PFSK-1 (cell line): ENCODE measurements around the gene SKI.

Experiments
- FOXP2 ChIP-seq: optimal IDR thresholded peaks from 2 replicates; pipeline ENCODE3; 2011; ENCODE audit warnings: borderline replicate concordance, control low read depth, inconsistent platforms; ENCODE audit not compliant: insufficient read depth; ENCODE audit errors: extremely low read length, extremely low read depth
- POLR2AphosphoS5 ChIP-seq: IDR thresholded peaks from 2 replicates; pipeline ENCODE4 v1.6.1; 2012; ENCODE audit warnings: low read depth, mild to moderate bottlenecking, control low read depth, low read length, moderate library complexity
- SIN3A ChIP-seq: IDR thresholded peaks from 2 replicates; pipeline ENCODE4 v1.6.1; 2012; ENCODE audit warnings: mild to moderate bottlenecking, low read length, moderate library complexity, borderline replicate concordance; ENCODE audit not compliant: insufficient read depth
- TAF1 ChIP-seq: IDR thresholded peaks from 2 replicates; pipeline ENCODE4 v1.6.1; 2012; ENCODE audit warnings: low read length, control low read depth, borderline replicate concordance; ENCODE audit not compliant: insufficient read depth
- TF ChIP-seq, protein P1 (sequence below), 2 experiments: IDR thresholded peaks; 2 replicates each; pipeline versions ENCODE4 v1.6.1 to v1.8.0; 2011 to 2012; ENCODE audit warnings: low read depth in 2 of 2, low read length in 2 of 2, control low read depth in 1 of 2, inconsistent platforms in 1 of 2, mild to moderate bottlenecking in 1 of 2, moderate library complexity in 1 of 2; ENCODE audit not compliant: insufficient read depth in 1 of 2

The SKI gene

DNA sequence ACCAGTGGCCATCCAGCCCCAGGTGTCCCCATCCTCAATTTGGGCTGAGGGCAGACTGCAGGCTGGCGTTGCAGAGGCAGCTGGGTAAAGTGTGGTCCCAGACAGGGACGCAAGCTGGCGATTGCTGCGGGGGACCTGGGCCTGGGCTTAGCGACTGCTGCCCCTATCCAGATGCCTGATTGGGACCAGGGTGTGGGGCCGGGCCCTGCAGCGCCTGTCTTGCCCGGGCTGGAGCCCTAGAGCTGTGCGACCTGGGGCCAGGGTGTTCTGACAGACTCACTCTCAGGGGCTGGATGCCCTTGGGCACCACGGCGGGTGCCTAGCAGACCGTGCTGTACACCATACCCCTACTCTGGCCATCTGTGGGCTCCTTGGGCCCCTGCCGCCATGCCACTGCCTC lies 17.3 kb upstream of the SKI start:
- no peak for TF ChIP-seq SIN3A
- TF ChIP-seq POLR2AphosphoS5: no peak
- TF ChIP-seq, protein P1, sequence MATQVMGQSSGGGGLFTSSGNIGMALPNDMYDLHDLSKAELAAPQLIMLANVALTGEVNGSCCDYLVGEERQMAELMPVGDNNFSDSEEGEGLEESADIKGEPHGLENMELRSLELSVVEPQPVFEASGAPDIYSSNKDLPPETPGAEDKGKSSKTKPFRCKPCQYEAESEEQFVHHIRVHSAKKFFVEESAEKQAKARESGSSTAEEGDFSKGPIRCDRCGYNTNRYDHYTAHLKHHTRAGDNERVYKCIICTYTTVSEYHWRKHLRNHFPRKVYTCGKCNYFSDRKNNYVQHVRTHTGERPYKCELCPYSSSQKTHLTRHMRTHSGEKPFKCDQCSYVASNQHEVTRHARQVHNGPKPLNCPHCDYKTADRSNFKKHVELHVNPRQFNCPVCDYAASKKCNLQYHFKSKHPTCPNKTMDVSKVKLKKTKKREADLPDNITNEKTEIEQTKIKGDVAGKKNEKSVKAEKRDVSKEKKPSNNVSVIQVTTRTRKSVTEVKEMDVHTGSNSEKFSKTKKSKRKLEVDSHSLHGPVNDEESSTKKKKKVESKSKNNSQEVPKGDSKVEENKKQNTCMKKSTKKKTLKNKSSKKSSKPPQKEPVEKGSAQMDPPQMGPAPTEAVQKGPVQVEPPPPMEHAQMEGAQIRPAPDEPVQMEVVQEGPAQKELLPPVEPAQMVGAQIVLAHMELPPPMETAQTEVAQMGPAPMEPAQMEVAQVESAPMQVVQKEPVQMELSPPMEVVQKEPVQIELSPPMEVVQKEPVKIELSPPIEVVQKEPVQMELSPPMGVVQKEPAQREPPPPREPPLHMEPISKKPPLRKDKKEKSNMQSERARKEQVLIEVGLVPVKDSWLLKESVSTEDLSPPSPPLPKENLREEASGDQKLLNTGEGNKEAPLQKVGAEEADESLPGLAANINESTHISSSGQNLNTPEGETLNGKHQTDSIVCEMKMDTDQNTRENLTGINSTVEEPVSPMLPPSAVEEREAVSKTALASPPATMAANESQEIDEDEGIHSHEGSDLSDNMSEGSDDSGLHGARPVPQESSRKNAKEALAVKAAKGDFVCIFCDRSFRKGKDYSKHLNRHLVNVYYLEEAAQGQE (IDR thresholded peaks at IDR 0.05; ENCODE audit: insufficient read depth in 1 of 2, low read depth in 2 of 2, low read length in 2 of 2): no peak
- no peak for TF ChIP-seq FOXP2
- no peak for TF ChIP-seq TAF1

DNA sequence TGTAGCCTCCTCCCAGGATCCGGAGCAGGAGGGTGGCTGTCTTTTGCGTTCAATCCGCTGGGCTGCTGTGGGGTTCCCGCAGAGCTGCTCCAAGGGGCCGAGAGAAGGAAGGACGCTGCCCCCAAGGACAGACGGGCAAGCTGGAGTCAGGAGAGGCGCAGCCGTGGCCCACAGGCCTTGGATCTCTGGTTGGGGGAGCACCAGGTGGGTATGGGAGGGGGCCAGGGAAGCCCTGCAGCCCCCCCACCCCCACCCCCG lies 15.9 kb upstream of the SKI start:
- TF ChIP-seq TAF1: no peak
- no peak for TF ChIP-seq POLR2AphosphoS5
- no peak for TF ChIP-seq SIN3A
- TF ChIP-seq, protein P1 (IDR thresholded peaks at IDR 0.05; ENCODE audit: insufficient read depth in 1 of 2, low read depth in 2 of 2, low read length in 2 of 2): no peak
- TF ChIP-seq FOXP2: no peak

DNA sequence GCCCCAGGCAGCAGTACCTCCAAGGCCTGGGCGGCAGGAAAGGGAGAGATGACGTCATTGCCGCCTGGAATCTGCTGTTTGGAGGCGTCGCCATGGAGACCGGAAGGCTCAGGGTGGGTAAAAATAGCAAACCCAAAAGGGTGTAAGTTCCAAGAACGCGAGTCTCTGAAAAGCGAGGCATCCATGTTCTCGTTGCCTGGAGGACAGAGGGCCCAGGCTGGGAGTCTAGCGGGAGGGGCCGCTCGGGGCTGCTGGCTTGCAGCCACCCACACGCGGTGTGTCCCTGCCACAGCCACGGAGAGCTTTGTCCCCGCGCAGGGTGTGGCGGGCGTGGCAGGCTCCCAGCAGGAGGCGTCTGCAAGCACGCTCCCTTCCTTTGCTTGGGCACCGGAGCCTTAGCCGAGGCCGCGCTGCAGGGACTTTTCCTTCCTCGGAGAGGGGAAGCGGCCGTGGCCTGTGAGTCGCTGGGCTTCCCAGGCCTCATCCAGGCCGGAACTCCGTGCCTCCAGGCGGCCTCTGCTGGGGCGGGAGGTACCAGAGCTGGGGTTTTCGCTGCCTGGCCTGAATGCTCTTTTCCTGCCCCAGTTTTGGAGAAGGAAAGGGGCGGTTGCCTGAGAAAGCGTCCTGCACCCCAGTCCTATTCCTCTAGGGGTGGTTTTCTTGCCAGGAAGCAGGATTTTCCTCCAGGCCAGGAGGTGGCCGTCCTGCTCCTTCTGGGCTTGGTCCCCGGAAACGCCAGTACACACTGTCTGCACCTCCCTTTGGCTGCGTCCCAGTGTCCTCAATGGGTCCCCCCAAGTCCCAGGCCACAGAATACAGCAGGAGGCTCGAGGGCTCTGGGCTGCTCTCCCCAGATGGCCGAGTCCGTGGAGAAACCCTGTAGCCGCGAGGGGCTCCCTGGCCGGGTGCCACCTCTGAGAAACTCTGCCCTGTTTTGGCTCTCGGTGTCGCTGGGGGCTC lies 15.3 kb upstream of the SKI start:
- TF ChIP-seq FOXP2 (peak; percentile 81), POLR2AphosphoS5 (peak; percentile 60; the same call in 1 of the 2 replicates), TAF1 (0 out of 2 replicates have a peak, but pooled peaks have one; percentile 32), SIN3A (0 out of 2 replicates have a peak, but pooled peaks have one; percentile 40)
- TF ChIP-seq, protein P1 (IDR thresholded peaks at IDR 0.05; ENCODE audit: insufficient read depth in 1 of 2, low read depth in 2 of 2, low read length in 2 of 2): no peak

DNA sequence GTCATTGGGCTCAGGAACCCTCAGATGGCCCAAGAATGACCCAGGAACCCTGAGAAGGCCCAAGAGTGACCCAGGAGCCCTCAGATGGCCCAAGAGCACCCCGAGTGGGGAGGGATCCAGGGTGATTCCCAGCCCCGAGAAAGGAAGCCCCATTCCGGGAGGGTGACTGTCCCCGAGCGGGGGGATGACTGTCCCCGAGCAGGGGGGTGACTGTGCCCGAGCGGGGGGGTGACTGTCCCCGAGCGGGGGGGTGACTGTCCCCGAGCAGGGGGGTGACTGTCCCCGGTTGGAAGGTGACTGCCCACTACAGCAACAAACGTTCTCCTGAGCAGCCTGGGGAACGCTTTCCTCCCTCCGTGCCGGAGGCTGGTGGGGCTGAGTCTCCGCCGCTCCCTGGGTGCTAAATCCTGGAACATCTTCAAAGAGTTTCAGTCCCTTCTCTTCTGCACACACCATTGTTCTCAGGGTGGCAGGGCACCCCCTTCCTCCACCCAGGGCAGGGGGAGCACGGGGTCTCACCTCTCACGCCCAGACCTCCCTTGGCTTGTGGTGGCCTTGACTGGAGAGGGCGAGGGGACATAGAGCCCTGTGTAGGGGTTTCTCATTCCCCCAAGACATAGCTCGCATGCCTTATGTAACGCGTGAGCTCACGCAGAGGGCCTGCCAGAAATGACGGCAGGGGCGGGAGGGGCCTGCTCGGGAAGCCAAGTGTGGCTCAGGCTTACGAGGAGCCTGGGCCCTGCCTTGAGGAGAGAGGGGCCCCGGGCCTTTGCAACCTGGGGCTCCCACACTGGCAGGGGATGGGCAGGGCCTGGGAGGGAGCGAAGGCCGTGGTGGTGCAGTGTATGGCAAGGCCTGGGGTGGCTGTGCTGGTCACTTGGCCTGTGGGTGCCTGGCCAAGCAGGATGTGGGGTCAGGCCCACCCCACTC lies 14.3 kb upstream of the SKI start:
- TF ChIP-seq TAF1 (no peak), POLR2AphosphoS5 (no peak), FOXP2 (no peak), SIN3A (no peak)

DNA sequence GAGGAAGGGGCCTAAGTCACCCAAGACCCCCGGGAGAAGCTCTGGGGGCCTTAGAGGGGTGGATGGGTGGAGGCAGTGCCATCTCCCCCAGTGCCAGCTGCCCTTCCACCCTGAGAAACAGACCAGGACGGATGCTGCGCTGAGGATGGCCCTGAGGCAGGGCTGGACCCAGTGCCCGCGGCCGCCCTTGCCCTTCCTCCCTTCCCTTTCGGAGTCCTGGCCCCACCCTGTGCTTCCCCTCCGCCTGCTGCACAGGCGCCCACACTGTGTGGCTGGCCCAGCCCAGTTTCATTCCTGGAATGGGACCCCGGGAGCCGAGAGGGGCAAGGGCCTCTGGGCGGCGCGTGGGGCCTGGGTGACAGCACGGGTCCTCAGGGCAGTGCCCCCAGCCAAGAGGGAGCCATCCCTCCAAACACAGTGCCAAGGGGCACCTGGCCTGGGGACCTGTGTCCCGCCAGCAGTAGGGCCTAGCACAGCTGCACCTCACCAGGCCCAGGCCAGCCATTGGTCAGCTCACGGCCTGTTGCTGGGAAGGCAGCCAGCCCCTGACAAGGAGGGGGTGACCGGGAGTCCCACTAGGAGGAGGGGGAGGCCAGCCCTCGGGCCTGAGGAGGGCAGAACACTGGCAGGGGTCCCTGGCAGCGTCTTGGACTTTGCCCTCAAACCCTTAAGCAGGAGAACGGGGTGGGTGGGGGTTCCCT lies 13.4 kb upstream of the SKI start:
- TF ChIP-seq TAF1: no peak
- TF ChIP-seq SIN3A: no peak
- no peak for TF ChIP-seq POLR2AphosphoS5
- TF ChIP-seq FOXP2: no peak
- TF ChIP-seq, protein P1 (IDR thresholded peaks at IDR 0.05; ENCODE audit: insufficient read depth in 1 of 2, low read depth in 2 of 2, low read length in 2 of 2): no peak
